HG03108 (cell line): ENCODE data around the gene POLR3E.
A peak's percentile ranks its signal among the peaks of the same experiment; 100 is the strongest.

Experiments used
- ATAC-seq: cut with Tn5 transposase; IDR thresholded peaks from one replicate; pipeline ENCODE4 v1.9.1; 2021; ENCODE audit warnings: moderate library complexity; ENCODE audit not compliant: unreplicated experiment

Gene POLR3E

GRCh38 chr16:22297114-22297870, at the start of gene POLR3E:
TSS of gene POLR3E (plus strand) at chr16:22297409. CDS start at chr16:22302969, 5,560 bp downstream.
- ATAC-seq: peak; percentile 80

GRCh38 chr16:22250522-22250921, 46.7 kb upstream of the POLR3E start:
- ATAC-seq: no peak

GRCh38 chr16:22252317-22252716, 44.9 kb upstream of the POLR3E start:
- ATAC-seq: no peak

GRCh38 chr16:22253272-22253671, 43.9 kb upstream of the POLR3E start:
- no peak for ATAC-seq

GRCh38 chr16:22255335-22255734, 41.9 kb upstream of the POLR3E start:
- no peak for ATAC-seq

GRCh38 chr16:22257440-22257839, 39.8 kb upstream of the POLR3E start:
- ATAC-seq: no peak

- ATAC-seq: no peak
These were observed 36.7 kb upstream of the POLR3E start for GRCh38 chr16:22260490-22260889.

- no peak for ATAC-seq
These were observed 34.7 kb upstream of the POLR3E start for GRCh38 chr16:22262460-22262859.

GRCh38 chr16:22264786-22265185, 32.4 kb upstream of the POLR3E start:
- ATAC-seq: no peak

GRCh38 chr16:22265351-22265750, 31.9 kb upstream of the POLR3E start:
- ATAC-seq: no peak

- no peak for ATAC-seq
These were observed 30.7 kb upstream of the POLR3E start for GRCh38 chr16:22266546-22266945.

GRCh38 chr16:22267764-22268163, 29.4 kb upstream of the POLR3E start:
- no peak for ATAC-seq

GRCh38 chr16:22270525-22270924, 26.7 kb upstream of the POLR3E start:
- no peak for ATAC-seq

GRCh38 chr16:22272870-22273650, 24.1 kb upstream of the POLR3E start:
- no peak for ATAC-seq

- no peak for ATAC-seq
These were observed 22.3 kb upstream of the POLR3E start for GRCh38 chr16:22274916-22275315.

GRCh38 chr16:22278441-22279230, 18.6 kb upstream of the POLR3E start:
- no peak for ATAC-seq

- no peak for ATAC-seq
These were observed 14.8 kb upstream of the POLR3E start for GRCh38 chr16:22282254-22282892.

- no peak for ATAC-seq
These were observed 12.6 kb upstream of the POLR3E start for GRCh38 chr16:22284637-22285036.

- no peak for ATAC-seq
These were observed 12.1 kb upstream of the POLR3E start for GRCh38 chr16:22285080-22285479.

- no peak for ATAC-seq
These were observed 6.2 kb upstream of the POLR3E start for GRCh38 chr16:22291020-22291419.

- ATAC-seq: no peak
These were observed 5.3 kb upstream of the POLR3E start for GRCh38 chr16:22291860-22292318.
